GM04504 (cell line): ENCODE measurements around the gene CTNNA3.

ENCODE experiments used
- DNase-seq: peaks from one replicate; pipeline ENCODE4 v3.0.0-alpha.2; 2012; ENCODE audit warnings: low read depth

The CTNNA3 gene

GRCh38 chr10:67114945-67115344 is 581.0 kb downstream of the CTNNA3 start:
- no peak for DNase-seq

- DNase-seq: no peak
Observed at GRCh38 chr10:67112765-67113164, 583.2 kb downstream of the CTNNA3 start.

- DNase-seq: no peak
Observed at GRCh38 chr10:67110286-67110685, 585.7 kb downstream of the CTNNA3 start.

- DNase-seq: no peak
Observed at GRCh38 chr10:67107670-67108069, 588.3 kb downstream of the CTNNA3 start.

DNA sequence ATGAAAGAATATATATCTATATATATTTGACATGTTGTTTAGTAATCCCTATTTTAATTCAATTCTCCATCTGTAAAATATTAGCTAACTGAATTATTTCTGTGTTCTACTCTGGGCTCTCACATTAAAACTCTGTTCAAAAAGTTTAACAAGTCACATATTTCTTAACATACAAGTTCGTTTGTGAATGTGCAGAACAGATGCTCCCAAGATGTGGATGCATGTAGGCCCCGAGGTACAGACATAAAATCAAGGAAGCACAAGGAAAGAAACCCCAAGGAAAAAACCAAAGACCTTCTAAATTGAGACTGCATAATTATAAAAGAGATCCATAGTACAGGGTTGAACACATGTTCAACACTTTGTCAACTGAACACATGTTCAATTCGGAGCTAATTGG is 595.0 kb downstream of the CTNNA3 start:
- DNase-seq: no peak

GRCh38 chr10:67098461-67098860 is 597.5 kb downstream of the CTNNA3 start:
- no peak for DNase-seq

DNA sequence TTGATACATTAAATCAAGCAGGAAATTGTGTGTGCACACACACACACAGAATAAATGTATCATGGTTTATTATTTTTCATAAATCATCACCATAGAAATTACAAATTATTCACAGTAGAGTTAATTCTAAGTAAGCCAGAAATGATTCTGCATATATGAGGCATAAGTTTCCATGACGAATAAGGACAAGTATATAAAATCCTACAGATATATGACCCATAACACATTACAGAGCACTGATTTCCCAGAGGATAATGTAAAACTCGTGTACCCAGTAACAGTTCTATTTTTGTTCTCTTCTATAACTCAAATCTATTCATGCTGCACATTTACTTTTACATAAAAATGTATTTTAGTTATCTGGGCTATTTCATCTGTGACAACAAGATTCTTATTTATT is 600.5 kb downstream of the CTNNA3 start:
- DNase-seq: no peak

DNA sequence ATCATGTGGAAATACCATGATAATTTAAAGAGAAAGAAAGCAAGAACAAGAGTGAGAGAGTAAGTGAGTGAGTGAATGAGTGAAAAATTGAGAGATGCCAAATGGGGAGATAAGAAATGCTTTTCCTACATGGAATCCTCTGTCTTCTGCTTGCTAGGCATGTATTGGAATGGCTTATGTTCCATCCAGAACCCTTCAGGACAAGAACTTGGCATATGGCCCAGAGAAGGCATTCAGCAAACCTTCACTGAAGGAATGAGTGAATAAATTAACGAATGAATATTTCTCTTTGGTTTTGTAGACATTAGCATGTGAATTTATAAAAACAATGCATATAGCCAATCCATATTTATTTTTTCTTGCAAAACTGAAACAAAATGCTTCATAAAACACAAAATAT is 608.0 kb downstream of the CTNNA3 start:
- DNase-seq: no peak

- DNase-seq: no peak
Observed at GRCh38 chr10:67087135-67087425, 608.9 kb downstream of the CTNNA3 start.

DNA sequence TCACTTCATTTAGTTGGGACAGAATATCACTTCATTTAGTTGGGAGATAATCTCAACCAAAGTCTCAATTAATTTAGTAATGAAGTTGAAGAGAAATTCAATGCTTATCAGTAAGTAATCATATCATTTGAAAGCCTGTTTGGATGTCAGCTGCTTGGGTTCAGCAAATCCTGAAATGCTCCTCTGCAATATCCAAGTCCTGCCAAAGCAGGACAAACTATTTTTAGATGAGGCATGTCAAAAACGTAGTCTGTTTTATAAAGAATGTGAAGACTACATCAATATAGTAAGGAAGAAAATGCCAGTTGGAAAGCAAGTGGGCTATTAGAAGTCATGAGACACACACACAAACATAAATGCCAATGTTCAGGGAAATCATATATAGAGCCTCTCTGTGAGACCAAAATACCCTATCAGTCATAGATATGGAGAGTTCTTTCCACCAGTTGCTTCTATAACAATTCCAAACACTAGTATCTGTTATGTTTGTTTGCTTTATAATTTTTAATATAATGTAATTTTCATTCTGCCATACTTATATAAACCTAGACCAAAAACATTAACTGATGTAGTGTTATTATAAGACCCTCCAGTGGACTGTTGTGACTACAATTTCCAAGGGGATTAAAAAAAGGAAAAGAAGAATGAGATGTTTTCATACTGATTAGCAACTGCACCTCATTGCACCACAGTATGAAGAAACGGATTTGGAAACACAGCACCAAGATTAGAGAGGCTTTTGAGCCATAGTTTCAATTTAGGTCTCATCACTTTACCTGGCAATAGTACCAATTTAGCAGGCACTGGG is 609.5 kb downstream of the CTNNA3 start:
- no peak for DNase-seq

DNA sequence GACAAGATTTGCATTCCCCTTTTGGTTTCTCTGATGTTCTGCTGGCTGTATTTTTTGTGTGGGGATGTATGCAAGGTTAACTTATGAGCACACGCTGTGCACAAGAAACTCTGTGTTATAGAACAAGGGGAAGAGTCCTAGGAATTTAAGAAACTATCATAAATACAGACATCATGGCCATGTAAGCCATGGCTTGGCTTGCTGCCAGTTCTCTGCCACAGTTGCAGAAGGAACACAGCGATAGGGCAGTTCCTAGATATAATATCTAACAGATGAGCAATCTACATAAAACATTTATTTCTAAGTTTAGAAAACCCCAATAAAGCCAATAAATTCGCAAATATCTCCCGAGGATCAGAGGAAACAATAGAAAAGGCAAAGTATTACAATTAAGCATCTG is 616.9 kb downstream of the CTNNA3 start:
- no peak for DNase-seq

DNA sequence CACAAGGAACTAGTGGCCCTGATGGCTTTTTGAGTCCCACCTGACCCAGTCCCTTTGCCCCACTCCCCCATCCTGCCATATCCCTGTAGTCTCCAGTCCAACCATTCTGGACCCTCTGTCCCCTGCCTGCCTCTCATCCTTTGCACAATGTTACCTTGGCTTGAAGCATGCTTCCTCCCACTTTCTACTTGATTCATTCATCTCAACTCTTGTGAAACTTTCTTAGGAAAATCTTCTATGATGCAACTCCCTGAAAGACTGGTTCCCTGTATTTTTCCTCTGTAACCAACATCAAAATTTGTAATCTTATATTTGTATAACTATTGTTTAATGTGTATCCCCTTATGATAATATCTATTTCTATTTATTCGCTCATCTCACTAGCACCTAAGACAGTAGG is 618.6 kb downstream of the CTNNA3 start:
- no peak for DNase-seq

DNA sequence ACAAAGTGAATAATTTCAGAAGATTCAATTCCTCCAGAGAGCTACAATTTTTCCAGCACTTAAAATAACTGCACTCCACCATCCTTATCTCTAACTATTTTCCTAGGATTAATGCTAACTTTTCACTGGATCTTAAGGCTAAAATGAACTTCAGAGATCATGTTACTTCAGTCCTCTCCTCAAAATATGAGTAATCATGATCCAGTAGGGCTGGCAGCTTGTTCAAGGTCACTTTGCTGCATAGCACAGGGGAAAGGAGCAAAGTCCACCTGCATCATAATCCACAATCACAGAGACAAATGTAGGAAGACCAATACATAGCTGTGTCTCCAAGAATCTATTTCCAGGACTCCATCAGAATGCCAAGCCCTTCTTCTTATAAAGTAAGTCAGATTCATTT is 619.9 kb downstream of the CTNNA3 start:
- no peak for DNase-seq

- DNase-seq: no peak
Observed at GRCh38 chr10:67075491-67075971, 620.5 kb downstream of the CTNNA3 start.

DNA sequence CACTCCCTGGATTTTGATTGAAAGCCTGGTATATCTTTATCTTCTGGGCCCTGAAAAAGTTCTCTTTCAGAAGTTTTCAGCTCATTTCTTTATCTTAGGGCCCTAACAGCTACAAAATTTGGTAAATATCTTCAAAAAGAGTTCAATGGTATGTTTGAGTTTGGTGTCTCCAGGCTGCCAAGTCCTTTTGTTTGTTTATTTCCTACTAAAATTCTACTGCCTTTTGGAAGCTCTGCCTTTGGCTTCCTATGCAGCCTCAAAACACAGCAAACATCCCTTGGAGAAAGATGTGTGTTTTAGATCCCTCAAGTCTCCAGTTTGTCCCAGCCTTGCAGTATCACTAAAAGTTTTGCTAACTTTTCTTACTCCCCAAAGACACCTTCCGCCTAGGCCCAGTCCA is 623.3 kb downstream of the CTNNA3 start:
- DNase-seq: no peak

GRCh38 chr10:67050415-67050814 is 645.6 kb downstream of the CTNNA3 start:
- no peak for DNase-seq

GRCh38 chr10:67049988-67050387 is 646.0 kb downstream of the CTNNA3 start:
- no peak for DNase-seq

- DNase-seq: no peak
Observed at GRCh38 chr10:67046507-67046906, 649.5 kb downstream of the CTNNA3 start.

GRCh38 chr10:67045404-67045803 is 650.6 kb downstream of the CTNNA3 start:
- no peak for DNase-seq

DNA sequence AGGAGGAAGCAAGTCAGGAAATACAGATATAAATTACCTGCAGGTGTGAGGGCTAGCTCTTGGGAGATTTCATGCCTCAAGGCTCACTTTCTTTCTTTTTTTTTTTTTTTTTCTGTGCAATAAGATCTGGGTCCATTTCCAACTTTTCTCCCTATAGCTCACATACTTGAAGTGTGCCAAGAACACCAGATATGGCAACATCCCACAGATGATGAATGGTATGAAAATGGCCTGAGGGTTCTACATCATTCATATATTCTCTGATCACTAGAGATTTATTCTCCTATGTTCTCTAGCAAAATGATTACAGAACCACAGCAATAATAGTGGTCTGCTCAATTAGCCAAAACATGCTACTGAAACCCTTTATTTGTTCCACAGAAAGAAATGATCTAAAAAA is 653.0 kb downstream of the CTNNA3 start:
- DNase-seq: no peak

DNA sequence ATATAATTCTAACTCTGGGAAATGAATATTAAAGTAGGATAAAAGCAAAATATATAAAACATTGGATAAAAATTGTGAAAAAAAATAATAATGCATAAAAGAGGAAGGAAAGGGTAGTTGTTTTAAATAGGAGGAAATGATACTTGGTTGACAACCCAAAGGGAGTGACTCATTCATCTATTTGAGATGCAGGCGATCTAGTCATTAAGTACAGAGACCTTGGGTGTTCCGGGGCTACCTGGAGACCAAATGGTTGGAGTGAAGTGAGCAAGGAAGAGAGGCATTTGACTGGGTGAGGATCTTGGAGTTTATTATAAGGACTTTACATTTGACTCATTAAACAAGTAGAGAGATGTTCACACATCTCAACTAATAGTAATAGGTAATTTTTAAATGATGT is 659.2 kb downstream of the CTNNA3 start:
- DNase-seq: no peak

DNA sequence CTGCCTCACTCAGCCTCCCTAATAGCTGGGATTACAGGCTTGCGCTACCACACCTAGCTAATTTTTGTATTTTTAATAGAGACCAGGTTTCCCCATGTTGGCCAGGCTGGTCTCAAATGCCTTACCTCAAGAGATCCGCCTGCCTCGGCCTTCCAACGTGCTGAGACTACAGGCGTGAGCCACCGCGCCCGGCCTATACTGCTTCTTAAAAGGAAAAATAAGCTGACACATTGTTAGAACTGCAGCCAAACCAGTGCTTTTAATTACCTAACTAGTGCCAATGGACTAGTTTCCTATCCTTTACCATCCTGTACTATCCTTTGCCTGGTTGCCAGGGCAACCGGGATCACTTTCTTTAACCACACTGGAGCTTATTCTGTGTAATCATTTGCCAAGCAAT is 662.1 kb downstream of the CTNNA3 start:
- DNase-seq: no peak

- no peak for DNase-seq
Observed at GRCh38 chr10:67022099-67022498, 673.9 kb downstream of the CTNNA3 start.

DNA sequence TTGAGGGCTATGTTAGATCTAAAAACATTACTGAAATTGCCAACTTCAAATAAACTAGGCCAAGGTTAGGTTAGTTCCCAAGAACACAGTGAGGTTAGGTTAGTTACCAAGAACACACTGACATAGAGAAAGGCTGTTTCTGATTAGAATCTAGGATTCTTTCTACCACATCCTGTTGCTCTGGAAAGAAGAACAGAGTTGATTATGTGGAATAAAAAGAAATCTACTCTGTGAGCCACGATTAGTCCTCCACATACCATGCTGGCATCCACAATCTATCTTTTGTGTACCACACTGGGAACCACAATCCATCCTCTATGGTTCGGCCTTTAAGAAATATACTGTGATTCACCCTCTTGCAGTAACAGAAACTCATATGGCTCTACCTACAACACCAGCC is 678.8 kb downstream of the CTNNA3 start:
- no peak for DNase-seq
